HG03460 (cell line): ENCODE data around the gene AP3S2.
"Not testable (repeated sequence)": the region's sequence is repeated elsewhere in the genome, so short reads cannot be mapped to it uniquely, and the experiment has no call there.

ENCODE experiments used
- ATAC-seq: cut with Tn5 transposase; IDR thresholded peaks from one replicate; pipeline ENCODE4 v1.9.1; 2021; ENCODE audit not compliant: unreplicated experiment

Gene AP3S2

GRCh38 chr15:89904519-89904918 lies 10.7 kb upstream of the AP3S2 start:
- no peak for ATAC-seq

- no peak for ATAC-seq
These were observed 10.0 kb upstream of the AP3S2 start for GRCh38 chr15:89903858-89904130.

GRCh38 chr15:89903015-89903857 lies 9.4 kb upstream of the AP3S2 start:
- ATAC-seq, result no peak

DNA sequence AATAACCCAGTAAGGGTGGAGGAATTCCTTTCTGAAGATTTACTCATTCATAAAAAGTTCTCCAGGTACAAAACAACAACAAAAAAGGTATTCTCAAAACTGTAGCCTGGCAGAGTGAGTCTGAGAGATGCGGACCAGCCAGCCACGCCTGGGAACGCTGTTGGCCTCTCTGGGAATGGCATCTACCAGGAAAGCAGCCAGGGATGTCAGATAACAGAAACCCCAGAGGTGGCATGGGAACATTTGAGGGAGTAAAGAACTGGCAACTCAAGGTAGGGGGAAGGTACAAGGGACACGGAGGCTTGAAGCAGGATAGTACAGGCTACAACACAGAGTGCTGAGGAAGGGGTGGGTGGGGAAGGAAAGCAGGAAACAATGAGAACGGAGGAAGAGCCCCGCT lies 7.1 kb upstream of the AP3S2 start:
- ATAC-seq, result no peak

DNA sequence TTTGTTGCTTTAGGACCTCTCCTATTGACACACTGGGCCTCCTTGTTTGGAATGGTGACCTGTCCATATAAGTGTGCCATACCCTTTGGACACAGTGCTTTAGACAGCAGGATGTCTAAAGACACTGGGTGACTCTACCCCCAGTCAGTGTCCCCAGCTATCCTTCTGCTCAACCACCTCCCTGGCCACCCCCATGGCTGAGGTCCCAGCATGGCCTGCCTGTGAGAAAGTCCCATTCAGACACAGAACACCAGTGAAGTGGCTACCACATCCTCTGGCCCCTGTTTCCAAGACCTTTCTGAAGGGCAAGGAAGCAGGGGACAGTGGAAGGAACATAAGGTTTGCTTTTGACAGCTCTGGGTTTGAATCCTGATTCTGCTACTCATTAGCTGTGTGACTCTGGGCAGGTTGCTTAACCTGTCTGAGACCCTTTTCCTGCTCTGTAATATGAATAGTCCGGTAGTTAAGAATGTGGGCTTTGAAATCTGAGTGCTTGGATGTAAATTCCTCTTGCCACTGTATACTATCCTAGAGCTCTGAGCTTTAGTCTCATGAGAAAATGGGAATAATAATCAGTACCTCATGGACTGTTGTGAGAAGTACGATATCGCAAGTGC lies 6.3 kb upstream of the AP3S2 start:
- ATAC-seq, result no peak

- no peak for ATAC-seq
These were observed 5.6 kb upstream of the AP3S2 start for GRCh38 chr15:89899295-89899945.

DNA sequence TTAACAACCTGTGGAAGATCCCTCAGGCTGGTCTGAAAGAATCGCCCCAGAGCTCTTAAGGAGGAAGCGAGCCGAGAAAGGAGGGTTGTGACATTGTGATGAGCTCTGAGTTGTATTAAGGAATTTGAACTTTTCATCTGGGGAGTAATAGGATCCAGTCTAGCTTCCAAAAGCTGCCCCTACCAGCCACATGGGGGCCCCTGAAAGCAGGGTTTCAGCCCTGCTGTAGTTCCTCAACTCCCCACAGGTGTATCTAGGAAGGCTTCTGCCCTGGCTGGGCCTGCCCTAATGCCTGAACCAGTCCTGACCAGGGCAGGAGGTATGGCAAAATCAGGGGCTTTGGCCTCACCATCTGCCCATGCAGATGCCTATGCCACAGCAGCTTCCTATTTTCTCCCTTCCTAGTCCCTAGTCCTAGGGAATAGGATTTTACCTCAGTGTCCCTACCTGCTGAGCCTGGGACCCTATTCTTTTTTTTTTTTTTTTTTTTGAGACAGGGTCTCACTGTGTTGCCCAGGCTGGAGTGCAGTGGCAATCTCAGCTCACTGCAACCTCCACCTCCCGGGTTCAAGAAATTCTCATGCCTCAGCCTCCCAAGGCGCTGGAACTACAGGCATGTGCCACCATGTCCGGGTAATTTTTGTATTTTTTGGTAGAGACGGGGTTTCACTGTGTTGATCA lies 5.0 kb upstream of the AP3S2 start:
- peak; percentile 60 for ATAC-seq

DNA sequence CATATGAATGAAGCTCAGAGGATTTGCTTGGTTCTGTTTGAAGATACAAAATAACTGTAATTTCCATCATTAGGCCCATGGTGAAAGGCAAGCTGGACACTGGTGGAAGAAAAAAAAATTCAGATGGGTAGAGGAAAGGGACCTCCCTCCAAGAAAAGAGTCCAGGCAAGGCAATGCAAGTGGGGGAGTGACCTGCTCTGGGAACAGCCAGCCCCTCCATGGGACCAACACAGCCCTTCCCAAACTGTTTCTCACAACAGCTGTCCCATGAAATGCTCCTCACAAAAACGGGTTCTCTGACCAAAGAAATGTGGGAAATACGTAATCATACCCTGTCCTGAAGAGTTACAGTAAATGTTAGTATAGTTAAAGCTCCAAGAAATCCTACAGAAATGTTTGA lies 4.4 kb upstream of the AP3S2 start:
- ATAC-seq, result no peak

GRCh38 chr15:89893027-89893426 lies 767 bp downstream of the AP3S2 start:
- ATAC-seq, result no peak

DNA sequence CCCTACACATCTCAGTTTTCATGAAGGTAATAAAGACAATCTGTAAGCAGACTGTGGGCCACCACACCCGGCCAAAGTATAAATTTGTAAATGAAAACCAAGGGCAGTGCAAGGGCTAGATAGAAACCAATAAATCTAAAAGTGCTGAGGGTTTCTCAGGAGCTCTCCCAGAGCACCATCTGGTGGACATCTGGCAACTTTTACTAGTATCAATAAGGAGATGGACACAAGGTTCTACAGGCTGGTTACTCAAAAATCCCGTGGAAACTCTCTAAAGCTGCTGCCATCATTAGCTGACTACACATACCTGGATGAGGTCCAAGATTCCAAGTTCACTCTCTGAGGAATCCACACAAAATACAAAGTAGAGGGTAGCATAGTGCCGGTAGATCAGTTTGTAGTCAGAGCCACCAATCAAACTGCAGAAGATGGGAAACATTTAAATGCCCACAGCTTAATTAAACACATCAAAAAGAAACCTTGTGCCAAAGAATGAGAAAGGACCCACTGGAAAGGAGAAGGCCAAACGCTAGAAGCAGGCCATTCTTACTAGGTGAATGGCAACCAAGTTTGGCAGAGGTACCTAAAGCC lies 5.5 kb downstream of the AP3S2 start:
- no peak for ATAC-seq

DNA sequence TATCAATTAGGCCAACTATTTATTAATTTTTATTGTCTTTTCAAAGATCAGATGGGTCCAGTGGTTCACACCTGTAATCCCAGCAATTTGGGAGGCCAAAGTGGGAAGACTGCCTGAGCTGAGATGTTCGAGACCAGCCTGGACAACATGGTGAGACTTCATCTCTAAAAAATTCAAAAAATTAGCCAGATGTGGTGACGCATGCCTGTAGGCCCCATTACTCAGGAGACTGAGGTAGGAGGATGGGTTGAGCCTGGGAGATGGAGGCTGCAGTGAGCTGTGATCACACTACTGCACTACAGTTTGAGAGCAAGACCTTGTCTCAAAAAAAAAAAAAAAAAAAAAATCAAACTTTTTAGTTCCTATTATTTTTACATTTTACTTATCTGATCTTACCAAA lies 8.2 kb downstream of the AP3S2 start:
- no peak for ATAC-seq

DNA sequence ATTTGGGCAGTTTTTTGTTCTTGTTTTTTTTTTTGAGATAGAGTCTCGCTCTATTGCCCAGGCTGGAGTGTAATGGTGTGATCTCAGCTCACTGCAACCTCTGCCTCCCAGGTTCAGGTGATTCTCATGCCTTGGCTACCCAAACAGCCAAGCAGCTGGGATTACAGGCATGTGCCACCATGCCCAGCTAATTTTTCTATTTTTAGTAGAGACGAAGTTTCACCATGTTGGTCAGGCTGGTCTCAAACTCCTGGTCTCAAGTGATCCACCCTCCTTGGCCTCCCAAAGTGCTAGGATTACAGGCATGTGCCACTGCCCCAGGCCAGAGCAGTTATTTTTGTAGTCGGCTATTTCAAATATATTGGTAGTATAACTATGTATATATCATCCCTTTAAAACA lies 8.6 kb downstream of the AP3S2 start:
- not testable (repeated sequence) for ATAC-seq

DNA sequence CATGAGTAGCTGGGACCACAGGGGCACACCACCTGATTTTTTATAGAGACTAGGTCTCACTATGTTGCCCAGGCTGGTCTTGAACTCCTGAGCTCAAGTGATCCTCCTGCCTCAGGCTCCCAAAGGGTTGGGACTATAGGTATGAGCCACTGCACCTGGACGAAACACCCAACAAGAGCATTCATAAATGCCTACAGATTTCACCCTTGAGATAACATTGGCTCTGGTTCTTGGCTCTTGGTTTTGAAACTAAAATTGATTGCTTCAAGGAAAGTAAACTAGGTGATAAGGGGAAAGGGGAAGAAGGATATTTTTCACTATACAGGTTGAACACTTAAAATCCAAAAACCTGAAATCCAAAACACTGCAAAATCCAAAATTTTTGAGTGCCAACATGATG lies 10.3 kb downstream of the AP3S2 start:
- no peak for ATAC-seq

GRCh38 chr15:89880727-89881126 lies 13.1 kb downstream of the AP3S2 start:
- ATAC-seq, result no peak

DNA sequence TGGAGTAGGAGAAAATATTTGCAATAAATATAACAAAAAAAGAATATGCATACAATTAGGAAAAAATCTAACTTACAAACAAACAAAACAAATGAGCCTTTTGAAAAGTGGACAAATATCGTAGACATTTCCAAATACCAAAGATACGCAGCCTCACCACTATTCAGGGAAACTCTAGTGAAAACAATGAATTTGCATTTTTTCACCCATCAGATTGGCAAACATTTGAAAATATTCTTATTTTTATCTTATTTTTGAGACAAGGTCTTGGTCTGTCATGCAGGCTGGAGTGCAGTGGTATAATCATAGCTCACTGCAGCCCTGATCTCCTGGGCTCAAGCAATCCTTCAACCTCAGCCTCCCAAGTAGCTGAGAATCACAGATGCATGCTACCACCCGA lies 15.5 kb downstream of the AP3S2 start:
- ATAC-seq, result no peak

DNA sequence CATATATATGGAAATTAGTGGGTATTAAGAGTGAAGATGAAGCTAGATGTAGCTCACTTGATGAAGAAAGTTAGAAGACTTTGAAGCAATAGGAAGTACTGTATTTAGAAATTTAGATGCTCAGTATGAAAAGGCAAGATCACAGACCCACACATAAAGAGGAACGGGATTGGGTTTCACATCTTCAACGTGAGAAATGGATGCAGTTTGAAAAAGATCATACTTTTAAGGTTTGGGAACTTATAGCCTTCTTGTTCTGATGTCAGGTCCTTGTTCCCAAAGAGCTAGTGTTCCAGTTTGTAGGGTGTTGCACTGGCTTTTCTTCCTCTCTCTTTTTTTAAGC lies 16.7 kb downstream of the AP3S2 start:
- no peak for ATAC-seq

GRCh38 chr15:89876396-89877082 lies 17.3 kb downstream of the AP3S2 start:
- no peak for ATAC-seq

- ATAC-seq, result no peak
These were observed 18.1 kb downstream of the AP3S2 start for GRCh38 chr15:89875741-89876140.

GRCh38 chr15:89874926-89875564 lies 18.7 kb downstream of the AP3S2 start:
- peak; percentile 88 for ATAC-seq

- no peak for ATAC-seq
These were observed 23.0 kb downstream of the AP3S2 start for GRCh38 chr15:89870688-89871288.
